Hypothalamus (tissue), 51 donors: ENCODE measurements around the gene SPATA24.
A peak's percentile ranks its signal among the peaks of the same experiment; 100 is the strongest.
"Not testable (repeated sequence)": the region's sequence is repeated elsewhere in the genome, so short reads cannot be mapped to it uniquely, and the experiment has no call there.

Experiments
- DNase-seq, 51 donors: peaks; one replicate each; lab custom pipeline; 2025; lab: John Stamatoyannopoulos, UW

SPATA24 gene, protein sequence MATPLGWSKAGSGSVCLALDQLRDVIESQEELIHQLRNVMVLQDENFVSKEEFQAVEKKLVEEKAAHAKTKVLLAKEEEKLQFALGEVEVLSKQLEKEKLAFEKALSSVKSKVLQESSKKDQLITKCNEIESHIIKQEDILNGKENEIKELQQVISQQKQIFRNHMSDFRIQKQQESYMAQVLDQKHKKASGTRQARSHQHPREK

DNA sequence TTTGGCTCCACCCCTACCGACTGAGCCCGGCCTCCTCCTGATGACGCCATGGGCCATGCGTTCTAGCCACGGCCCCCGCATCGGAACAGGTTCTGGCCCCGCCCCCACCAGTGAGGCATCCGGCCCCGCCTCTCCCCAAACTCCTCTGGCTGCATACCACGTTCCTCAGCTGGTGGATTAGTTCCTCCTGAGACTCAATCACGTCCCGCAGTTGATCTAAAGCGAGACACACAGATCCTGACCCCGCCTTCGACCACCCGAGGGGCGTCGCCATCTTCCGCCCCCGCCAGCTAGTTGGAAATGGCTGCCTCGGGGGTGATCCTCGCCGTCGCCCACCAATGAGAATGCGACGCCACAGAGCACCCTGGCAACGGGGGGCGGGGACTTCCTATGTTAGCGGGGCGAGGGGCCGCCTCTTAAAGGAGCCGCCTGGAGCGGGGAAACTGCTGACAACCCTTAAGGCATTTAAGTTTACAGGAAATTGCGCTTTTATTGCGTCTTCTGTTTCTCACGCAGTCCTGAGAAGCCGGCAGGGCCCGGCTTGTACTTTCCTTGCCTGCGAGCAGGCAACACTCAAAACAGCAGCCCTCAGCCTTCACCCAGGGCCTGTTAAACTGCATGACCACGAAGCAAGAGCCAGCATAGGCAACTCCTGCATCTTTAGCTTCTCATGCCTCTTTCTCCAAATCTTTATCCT, at the start of gene SPATA24:
Gene SPATA24, minus strand, starts transcription at position 303 of the 697 bp plus-strand sequence. Its CDS starts 29 bp downstream, at position 274.
- peak; percentile 81 to 100 (median 96) for DNase-seq

DNA sequence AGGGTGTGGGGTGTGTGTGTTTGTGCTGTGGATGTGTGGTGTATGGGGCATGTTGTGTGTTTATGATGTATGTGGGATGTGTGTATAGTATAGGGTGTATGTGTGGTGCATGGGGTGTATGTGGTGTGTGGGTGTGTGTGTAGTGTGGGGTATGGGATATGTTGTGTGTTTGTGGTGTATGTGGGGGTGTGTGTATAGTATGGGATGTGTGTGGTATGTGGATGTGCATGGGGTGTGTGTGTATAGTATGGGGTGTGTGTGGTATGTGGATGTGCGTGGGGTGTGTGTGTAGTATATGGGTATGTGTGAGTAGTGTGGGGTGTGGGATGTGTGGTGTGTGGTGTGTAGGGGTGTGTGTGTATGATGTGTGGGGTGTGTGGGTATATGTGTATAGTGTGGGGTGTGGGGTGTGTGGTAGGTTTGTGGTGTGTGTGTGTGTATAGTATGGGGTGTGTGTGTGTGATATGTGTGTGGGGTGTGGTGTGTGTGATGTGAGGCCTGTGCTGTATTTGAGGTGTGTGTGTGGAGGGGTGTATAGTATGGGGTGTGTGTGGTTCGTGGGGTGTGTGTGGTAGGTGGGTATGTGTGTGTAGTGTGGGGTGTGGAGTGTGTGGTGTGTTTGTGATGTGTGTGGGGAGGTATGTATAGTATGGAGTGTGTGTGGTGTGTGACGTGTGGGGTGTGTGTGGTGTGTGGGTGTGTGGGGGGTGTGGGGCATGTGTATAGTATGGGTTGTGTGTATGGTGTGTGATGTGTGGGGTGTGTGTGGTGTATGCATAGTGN, 48.2 kb upstream of the SPATA24 start:
- DNase-seq: no peak

GRCh38 chr5:139451176-139451575, 47.3 kb upstream of the SPATA24 start:
- no peak for DNase-seq

DNA sequence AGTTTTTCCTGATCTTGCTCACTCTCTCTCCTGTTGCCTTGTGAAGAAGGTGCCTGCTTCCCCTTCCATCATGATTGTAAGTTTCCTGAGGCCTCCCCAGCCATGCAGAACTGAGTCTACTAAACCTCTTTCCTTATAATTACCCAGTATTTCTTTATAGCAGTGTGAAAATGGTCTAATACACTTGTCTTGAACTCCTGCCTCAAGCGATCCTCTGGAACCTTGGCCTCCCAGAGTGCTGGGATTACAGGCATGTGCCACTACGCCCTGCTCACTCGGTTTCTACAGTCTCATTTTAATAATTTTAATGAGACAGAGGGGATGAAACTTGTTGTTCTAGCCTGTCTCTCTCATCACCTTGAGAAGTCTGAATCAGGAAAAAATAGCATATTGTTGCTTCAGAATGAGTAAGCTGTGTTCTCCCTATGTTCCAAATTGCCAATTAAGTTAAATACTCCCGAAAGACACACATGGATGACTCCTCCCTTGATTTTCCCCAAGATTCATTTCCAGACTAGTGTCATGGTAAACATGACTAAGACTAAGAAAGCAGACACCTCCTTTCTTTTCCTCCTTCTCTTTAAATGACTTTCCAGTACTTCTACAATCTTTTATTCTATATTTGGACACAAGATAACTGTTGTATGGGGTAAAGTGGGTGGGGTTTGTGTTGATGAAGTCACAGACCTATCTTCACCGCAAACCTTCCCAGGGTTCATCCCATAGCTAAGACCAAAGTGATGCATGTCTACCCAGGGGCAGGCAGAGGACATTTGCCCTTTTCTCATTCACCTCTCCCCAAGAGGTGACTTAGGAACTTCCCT, 43.3 kb upstream of the SPATA24 start:
- DNase-seq: no peak

DNA sequence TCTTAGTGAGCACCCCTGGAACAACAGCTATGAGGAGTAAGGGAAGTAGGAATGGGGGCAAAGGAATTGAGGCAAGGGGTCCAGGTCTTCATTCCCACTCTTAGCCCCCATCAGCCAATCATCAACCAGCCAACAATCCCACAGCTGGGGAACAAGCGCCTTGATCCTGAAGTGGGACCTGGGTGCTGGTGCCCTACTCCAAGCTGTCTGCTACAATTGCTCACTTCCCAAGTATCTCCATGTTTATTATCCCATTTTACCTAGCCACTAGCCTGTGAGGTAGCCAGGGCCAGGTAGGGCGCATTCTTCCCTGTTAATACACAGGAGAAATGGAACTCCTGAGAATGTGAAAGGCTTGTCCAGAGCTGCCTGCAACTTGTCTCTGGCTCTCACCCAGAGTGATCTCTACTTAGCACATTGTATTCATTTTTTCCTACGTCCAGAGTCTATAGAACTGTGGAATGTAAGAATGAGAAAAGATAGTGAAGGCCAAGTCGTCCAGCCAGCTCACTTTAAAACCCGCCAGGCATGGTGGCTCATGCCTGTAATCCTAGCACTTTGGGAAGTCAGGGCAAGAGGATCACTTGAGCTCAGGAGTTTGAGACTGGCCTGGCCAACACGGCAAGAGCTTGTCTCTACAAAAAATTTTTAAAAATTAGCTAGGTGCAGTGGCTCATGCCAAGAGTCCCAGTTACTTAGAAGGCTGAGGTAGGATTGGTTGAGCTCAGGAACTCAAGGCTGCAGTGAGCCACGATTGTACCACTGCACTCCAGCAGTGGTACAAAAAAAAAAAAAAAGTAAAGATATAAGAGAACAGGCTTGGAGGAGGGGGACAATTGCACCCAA, 41.7 kb upstream of the SPATA24 start:
- no peak for DNase-seq

DNA sequence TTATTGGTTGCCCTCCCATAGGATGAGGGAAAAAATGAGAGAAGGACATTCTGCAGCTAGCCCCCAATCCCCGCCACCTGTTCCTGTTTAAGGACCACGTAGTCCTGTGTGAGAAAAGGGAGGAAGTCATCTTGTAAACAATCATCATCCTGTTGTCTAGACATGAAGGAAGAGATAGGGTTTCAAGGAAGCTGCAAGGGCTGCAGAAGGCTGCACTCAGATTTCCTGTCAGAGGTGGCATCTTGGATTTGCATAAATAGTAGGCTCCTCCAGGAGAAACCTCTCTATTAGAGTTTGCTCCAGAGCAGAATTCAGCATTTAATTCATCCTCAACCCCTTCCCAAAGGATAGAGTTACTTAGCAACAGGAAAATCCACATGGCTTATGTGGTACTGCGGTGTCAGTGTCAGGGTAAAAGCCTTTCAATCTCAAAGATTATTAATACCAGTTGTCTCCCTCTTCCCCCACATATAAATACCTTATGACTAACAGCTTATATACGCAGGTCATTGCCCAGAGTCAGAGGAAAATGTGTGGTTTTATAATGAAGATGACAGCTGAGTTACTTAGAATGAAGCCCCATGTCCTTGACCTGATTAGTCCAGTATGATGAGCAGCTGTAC, 40.1 kb upstream of the SPATA24 start:
- no peak for DNase-seq

DNA sequence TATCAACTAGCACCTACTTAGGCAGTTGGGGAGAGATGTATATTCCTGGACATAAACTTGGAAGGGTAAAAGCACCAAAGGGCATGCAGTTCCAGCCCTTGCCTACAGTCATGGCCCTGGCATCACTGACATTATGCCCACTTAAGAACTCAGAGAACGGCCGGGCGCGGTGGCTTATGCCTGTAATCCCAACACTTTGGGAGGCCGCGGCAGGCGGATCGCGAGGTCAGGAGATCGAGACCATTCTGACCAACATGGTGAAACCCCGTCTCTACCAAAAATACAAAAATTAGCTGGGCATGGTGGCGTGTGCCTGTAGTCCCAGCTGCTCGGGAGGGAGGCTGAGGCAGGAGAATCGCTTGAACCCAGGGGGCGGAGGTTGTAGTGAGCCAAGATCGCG, 36.5 kb upstream of the SPATA24 start:
- DNase-seq: not testable (repeated sequence)

- DNase-seq: peak; percentile 56 to 98 (median 90)
Measured at GRCh38 chr5:139439013-139439903, 35.4 kb upstream of the SPATA24 start, which contains the start of gene DNAJC18. Gene DNAJC18, minus strand, starts transcription at chr5:139439525. Its CDS starts 80 bp downstream, at chr5:139439445.

- DNase-seq: peak in 2 of 51 donors; percentile 33 to 64
Measured at GRCh38 chr5:139438707-139439012, 34.8 kb upstream of the SPATA24 start.

GRCh38 chr5:139435676-139436075, 31.8 kb upstream of the SPATA24 start:
- no peak for DNase-seq

GRCh38 chr5:139431706-139432105, 27.8 kb upstream of the SPATA24 start:
- no peak for DNase-seq

DNA sequence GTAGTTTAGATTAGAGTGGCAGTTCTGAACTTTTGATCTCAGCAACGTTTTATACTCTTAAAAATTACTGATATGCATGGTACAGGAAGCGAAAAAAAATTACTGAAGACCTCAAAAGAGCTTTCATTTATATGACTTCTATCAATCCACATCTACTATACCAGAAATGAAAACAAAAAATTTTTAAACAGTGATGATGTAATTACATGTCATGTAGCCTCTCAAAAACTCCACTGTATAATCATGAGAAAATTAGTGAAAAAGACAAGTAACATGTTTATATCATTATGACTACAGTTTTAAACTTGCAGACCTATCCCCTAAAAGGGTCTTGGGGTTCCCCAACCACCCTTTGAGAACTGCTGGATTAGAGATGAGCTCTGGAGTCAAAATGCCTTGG, 26.1 kb upstream of the SPATA24 start:
- DNase-seq: no peak

GRCh38 chr5:139426203-139426885, 22.5 kb upstream of the SPATA24 start:
- no peak for DNase-seq

DNA sequence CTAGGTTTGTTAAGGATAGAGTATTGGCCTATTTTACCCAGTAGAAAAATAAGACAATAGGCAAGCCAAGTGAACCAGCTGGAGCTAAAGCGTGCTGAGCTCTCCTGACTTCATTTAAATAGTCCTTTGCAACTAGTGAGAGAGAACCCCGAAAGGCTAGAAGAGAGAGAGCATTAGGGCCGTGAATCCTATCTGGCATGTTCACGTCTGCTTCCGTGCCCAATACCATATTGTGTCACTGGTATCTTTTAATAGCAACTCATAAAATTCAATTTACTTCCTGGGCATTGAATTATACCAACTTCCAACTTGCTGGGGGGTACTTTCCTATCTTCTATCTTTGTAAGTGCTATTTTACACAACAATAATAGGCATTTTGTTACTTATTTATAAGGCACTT, 21.6 kb upstream of the SPATA24 start:
- DNase-seq: no peak

DNA sequence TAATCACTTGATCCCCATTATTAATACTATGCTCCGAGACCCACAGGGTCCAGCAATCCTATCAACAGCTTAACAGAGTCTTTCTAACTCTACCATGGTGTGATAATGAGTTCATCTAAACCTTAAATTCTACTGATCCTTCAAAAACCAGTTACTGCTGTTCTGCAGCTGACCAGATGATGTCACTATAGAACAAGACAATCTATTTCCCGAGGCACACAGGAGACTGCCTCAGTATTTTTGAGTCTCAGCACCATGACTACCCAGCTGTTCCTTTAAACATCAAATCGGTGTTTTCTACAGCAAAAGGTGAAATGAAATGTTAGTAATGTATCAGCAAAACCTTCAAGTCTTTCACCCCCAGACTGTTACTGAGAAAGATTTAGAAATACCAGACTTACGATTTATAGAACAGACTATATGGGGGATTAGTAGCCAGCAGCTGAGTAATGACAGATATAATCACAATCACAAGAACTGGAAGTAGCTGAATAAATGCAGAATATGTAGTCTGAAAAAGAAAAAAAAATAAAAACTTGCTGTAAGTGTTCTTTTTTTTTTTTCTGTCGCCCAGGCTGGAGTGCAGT, 18.5 kb upstream of the SPATA24 start:
- peak in 10 of 51 donors; percentile 4 to 67 (median 22) for DNase-seq

DNA sequence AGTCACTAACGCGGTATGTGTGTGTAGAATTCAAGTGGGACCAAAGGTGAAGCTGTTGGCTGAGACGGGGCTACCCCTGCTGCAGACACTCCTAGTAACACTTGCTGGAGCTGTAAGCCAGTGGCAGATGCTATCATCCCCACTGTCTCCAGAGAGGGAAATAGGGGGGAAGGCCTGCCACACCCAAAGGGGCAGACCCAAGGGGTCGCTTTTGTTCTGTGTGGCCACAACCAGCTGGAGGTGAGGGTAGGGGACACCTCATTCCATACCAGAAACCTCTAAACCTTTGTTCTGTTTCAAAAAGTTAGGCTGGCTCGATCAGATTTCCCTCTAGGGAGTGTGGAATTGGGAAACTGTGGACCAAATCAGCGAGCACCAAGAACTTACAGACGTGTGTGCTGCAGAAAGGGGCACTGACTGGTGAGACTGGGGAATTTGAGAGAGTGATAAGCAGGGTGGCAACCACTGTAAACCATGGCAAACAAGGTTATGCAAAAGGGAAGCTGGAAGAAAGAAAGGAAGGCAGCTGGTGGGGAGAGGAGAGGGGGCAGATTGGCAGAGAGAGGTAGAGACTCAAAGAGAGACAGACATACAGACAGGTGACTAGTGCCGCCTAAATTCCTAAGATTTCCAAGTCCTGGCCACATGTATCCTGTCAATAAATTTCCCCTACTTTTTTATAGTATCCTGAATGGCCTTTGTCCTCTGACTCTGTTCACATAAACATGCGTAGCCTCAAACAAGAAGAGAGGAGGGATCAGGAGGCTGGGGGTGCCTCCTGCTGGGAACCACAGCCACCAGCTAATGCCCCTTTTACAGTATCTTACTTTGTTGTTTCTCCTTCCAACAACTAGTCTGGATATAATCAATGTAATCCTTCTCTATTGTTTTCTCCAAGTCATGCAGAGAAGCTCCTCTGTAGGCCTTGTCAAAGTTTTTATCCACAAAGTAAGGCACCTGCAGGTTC, 15.6 kb upstream of the SPATA24 start:
- DNase-seq: no peak
